Gastroesophageal sphincter (tissue), 4 donors: ENCODE results near the gene XPNPEP3. TPM values are rescaled to one million over a fixed set of nuclear protein-coding genes. Genes with fewer than 3 reads are reported as not detected.

Experiments
- ATAC-seq: fragments of 150-250 bp; one replicate; pipeline ENCODE4 v1.9.1; 2016; ENCODE audit warnings: mild to moderate bottlenecking, moderate library complexity
- H3K27ac ChIP-seq, 4 donors: fragments of 200-600 bp; sonication (generic) in 3 of 4; 1 replicate in 3 of 4; 2 replicates in 1 of 4; pipeline ENCODE4 v1.5.1; 2016 to 2019
- H3K27me3 ChIP-seq: fragments of 200-600 bp; sonication (generic); one replicate; pipeline ENCODE4 v1.5.1; 2019
- H3K36me3 ChIP-seq, 2 donors: fragments of 200-600 bp; sonication (generic); one replicate each; pipeline ENCODE4 v1.5.1; 2019; ENCODE audit warnings: control low read depth in 1 of 2
- H3K4me1 ChIP-seq, 3 donors: fragments of 200-600 bp; sonication (generic); 1 replicate in 2 of 3; 2 replicates in 1 of 3; pipeline ENCODE4 v1.5.1; 2016 to 2019; ENCODE audit warnings: control low read depth in 2 of 3
- H3K4me3 ChIP-seq, 2 donors: fragments of 200-600 bp; sonication (generic); one replicate each; pipeline ENCODE4 v1.5.1; 2019; ENCODE audit warnings: mild to moderate bottlenecking in 1 of 2, moderate library complexity in 1 of 2
- H3K9me3 ChIP-seq, 3 donors: fragments of 200-600 bp; sonication (generic); one replicate each; pipeline ENCODE4 v1.5.1; 2017 to 2019; ENCODE audit warnings: control low read depth in 2 of 3
- EP300 ChIP-seq: sonication (generic); formaldehyde crosslinking; IDR thresholded peaks from one replicate; pipeline ENCODE4 v1.6.1; 2017; ENCODE audit warnings: antibody characterized with exemption, mild to moderate bottlenecking
- POLR2A ChIP-seq, 2 donors: fragments of 450-650 bp; IDR thresholded peaks; one replicate each; pipeline ENCODE4 v1.6.1; 2017; ENCODE audit warnings: antibody characterized with exemption in 2 of 2, mild to moderate bottlenecking in 2 of 2, moderate library complexity in 1 of 2
- POLR2AphosphoS5 ChIP-seq: sonication (generic); formaldehyde crosslinking; IDR thresholded peaks from one replicate; pipeline ENCODE4 v1.6.1; 2017; ENCODE audit warnings: antibody characterized with exemption
- WGBS, 2 donors: methylation state at CpG; one replicate each; pipeline ENCODE4 v1.1.5; 2018; ENCODE audit warnings: low coverage in 1 of 2; 5-methylcytosine and 5-hydroxymethylcytosine counted together
- total RNA-seq, 4 donors: library from RNA; depleted of rRNA; stranded (reverse); fragments of >200 nt; gene quantifications; one replicate each; pipeline ENCODE4 v1.1.0, GENCODE V29; 2016
- TF ChIP-seq, protein P1 (sequence below), 4 experiments: fragments of 200-600 bp in 2 of 4; fragments of 450-650 bp in 2 of 4; sonication (generic) in 1 of 4; IDR thresholded peaks; one replicate each; pipeline ENCODE4 v1.5.1; 2017 to 2019; ENCODE audit warnings: antibody characterized with exemption in 4 of 4, mild to moderate bottlenecking in 2 of 4, moderate library complexity in 2 of 4

Gene XPNPEP3
- total RNA-seq, 4 donors from 2014 or later, result 5.9 to 13.3 (median 10.4) TPM

DNA sequence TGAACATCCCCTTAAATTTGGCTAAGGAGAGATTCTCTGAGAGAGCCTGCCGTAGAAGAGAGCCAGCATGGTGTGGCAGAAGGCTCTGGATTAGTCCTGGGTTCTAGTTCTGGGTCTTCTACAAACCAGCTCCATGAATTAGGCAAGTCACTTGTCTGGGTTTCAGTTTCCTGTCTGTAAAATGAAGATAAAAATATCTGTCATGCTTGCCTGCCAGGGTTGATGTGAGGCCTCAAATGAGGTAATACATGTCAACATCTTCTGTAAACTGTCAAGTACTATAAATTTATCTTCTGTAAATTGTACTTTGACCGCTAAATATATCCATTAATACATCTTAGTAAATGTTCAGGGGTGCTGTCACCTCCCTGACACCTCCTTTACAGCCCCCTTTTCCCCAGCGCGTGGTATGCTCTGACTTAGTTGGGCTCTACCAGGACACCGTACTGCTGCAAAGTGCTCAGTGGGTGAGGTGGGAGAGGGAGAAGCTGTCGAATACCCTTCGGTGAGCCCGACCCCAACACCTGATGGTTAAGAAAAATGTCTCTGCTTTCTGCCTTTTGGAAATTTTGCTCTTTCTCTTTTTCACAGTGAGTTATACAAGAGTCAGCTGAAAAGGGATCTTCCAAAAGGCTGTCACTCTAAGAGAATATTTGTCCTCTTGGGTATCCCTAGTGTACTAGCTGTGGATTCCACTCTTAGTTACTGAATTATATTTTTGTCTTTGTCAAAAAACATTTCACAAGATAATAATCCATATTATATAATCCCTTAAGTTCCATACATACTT, 109.2 kb downstream of the XPNPEP3 start:
- H3K27me3 ChIP-seq, result no peaks in the 10 kb centered on the region
- no peaks in the 10 kb centered on the region for H3K9me3 ChIP-seq
- no peak for ATAC-seq
- TF ChIP-seq, protein P1, sequence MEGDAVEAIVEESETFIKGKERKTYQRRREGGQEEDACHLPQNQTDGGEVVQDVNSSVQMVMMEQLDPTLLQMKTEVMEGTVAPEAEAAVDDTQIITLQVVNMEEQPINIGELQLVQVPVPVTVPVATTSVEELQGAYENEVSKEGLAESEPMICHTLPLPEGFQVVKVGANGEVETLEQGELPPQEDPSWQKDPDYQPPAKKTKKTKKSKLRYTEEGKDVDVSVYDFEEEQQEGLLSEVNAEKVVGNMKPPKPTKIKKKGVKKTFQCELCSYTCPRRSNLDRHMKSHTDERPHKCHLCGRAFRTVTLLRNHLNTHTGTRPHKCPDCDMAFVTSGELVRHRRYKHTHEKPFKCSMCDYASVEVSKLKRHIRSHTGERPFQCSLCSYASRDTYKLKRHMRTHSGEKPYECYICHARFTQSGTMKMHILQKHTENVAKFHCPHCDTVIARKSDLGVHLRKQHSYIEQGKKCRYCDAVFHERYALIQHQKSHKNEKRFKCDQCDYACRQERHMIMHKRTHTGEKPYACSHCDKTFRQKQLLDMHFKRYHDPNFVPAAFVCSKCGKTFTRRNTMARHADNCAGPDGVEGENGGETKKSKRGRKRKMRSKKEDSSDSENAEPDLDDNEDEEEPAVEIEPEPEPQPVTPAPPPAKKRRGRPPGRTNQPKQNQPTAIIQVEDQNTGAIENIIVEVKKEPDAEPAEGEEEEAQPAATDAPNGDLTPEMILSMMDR (IDR thresholded peaks at IDR 0.05), result no peak
- TF ChIP-seq POLR2A (IDR thresholded peaks at IDR 0.05), result no peak
- no peak for TF ChIP-seq EP300
- no peak for TF ChIP-seq POLR2AphosphoS5
- peaks cover 0 to 4% (median 0%) of the 10 kb centered on the region in 3 donors for H3K4me1 ChIP-seq
- peaks cover 2 to 97% of the 10 kb centered on the region in 2 donors for H3K36me3 ChIP-seq
- no peak overlapping the region for H3K27ac ChIP-seq
- no peak overlapping the region for H3K4me3 ChIP-seq
- 84 to 87% methylated on average over 5 to 7 of the region's 8 CpGs for WGBS, 2 donors

DNA sequence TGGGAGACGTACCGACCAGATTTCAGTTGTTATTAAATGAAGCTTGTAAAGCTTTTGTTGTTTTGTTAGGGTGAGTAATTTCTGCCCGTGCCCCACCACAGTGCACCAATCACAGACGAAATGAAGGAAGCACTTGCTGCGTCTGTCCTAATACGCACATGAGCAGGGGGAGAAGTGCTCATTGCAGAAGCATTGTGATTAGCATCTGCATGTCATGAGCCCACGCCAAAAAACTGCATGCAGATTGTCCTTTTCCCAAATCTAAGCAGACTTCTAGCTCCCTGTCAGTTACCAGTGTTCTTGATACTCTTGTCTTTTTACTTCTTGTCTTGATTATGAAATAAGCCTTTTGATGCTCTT, 109.8 kb downstream of the XPNPEP3 start:
- 72 to 77% methylated on average over 7 of the region's 7 CpGs for WGBS, 2 donors
- no peaks in the 10 kb centered on the region for H3K27me3 ChIP-seq
- H3K27ac ChIP-seq, result no peak overlapping the region
- H3K36me3 ChIP-seq, result peaks cover 2 to 97% of the 10 kb centered on the region in 2 donors
- no peak for ATAC-seq
- H3K9me3 ChIP-seq, result no peaks in the 10 kb centered on the region
- H3K4me3 ChIP-seq, result no peak overlapping the region
- peaks cover 0 to 4% (median 0%) of the 10 kb centered on the region in 3 donors for H3K4me1 ChIP-seq
- no peak for TF ChIP-seq POLR2A (IDR thresholded peaks at IDR 0.05)
- TF ChIP-seq, protein P1 (IDR thresholded peaks at IDR 0.05), result no peak
- TF ChIP-seq POLR2AphosphoS5, result no peak
- TF ChIP-seq EP300, result no peak

DNA sequence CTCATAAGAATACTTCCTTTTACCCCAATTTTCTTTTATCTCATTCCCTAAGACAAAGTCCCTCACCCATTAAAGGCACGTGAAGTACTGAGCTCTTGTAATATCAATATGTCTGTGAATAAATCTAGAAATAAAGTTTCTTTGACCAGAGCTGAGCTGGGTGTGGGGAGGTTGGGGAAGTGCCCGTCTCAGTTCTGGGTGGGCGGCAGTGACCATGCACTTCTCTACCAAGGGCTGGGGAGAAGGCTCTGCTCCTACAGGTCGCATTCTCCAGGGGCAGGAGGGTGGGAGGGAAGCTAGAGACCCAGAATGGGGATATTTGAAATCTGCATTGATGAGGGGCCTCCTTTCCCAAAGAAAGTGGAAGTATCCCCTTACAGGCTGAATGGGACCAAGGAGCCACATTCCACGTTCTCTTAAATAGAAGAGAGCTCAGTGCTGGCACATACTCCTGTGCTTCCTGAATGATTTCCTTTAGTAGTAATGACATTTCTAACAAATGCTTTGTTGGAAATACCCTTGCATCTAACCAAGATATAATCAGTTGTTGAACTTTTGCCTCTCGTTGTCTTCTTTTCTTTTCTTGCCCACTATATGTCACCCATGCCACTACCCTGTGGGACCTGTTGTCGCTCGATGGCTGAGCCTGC, 110.3 kb downstream of the XPNPEP3 start:
- no peaks in the 10 kb centered on the region for H3K27me3 ChIP-seq

DNA sequence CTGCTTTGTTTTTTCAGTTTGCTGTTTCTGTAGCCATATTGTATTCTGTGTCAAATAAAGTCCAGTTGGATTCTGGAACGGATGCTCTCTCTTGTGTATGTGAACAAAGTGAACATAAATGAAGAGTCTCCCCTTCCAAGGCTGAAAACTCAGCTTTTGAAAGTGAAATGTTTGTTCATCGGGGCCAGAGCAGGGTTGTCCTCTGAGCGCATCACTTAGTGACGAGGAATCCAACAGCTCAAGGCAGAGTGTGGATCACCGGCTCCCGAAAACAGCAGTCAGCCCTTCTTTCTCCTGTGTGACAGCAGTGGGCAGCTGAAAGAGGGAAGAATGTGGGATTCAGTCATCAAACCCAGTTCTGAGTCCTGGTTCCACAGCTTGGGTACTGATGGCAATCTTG, 115.6 kb downstream of the XPNPEP3 start:
- Histone ChIP-seq H3K9me3 (no peaks in the 10 kb centered on the region), H3K4me3 (no peak overlapping the region), H3K27ac (no peak overlapping the region), H3K27me3 (no peaks in the 10 kb centered on the region), H3K36me3 (peaks cover 2 to 59% of the 10 kb centered on the region in 2 donors), H3K4me1 (no peaks in the 10 kb centered on the region)
- no peak for ATAC-seq
- TF ChIP-seq, protein P1 (IDR thresholded peaks at IDR 0.05), result no peak
- TF ChIP-seq POLR2AphosphoS5 (no peak), EP300 (no peak), POLR2A (IDR thresholded peaks at IDR 0.05) (no peak)
- 69 to 100% methylated on average over 2 to 3 of the region's 6 CpGs for WGBS, 2 donors

More for the DNA sequence above, 110.3 kb downstream of the XPNPEP3 start:
- Histone ChIP-seq H3K4me3 (no peak overlapping the region), H3K4me1 (peaks cover 0 to 4% (median 0%) of the 10 kb centered on the region in 3 donors), H3K27ac (no peak overlapping the region), H3K9me3 (no peaks in the 10 kb centered on the region), H3K36me3 (peaks cover 2 to 97% of the 10 kb centered on the region in 2 donors)
- TF ChIP-seq EP300, result no peak
- TF ChIP-seq, protein P1 (IDR thresholded peaks at IDR 0.05), result no peak
- TF ChIP-seq POLR2AphosphoS5, result no peak
- WGBS, 2 donors, result 74 to 77% methylated on average over 3 to 8 of the region's 8 CpGs
- ATAC-seq, result no peak
